Naive B cell (primary cell): ENCODE results near the gene PHTF1. TPM values are rescaled to one million over a fixed set of nuclear protein-coding genes. Genes with fewer than 3 reads are reported as not detected.
A peak's percentile ranks its signal among the peaks of the same experiment; 100 is the strongest.

ENCODE experiments used
- ATAC-seq, 2 donors: fragments of 150-1000 bp; cut with Tn5 transposase; 2 replicates each; pipeline ENCODE4 v1.10.0; 2021; ENCODE audit warnings: low read depth in 2 of 2, mild to moderate bottlenecking in 2 of 2, moderate library complexity in 2 of 2
- DNase-seq: peaks from one replicate; pipeline ENCODE4 v3.0.0; 2022
- H3K27ac Mint-ChIP-seq, 6 donors: one replicate each; pipeline ENCODE4 v1.8.0; 2020 to 2022; ENCODE audit warnings: mild to moderate bottlenecking in 6 of 6, mixed read lengths in 6 of 6, moderate library complexity in 5 of 6, inconsistent platforms in 2 of 6
- H3K27me3 Mint-ChIP-seq, 3 donors: one replicate each; pipeline ENCODE4 v1.8.0; 2021 to 2022; ENCODE audit warnings: mixed read lengths in 3 of 3, mild to moderate bottlenecking in 1 of 3
- H3K36me3 Mint-ChIP-seq, 2 donors: one replicate each; pipeline ENCODE4 v1.8.0; 2020 to 2022; ENCODE audit warnings: mixed read lengths in 2 of 2, inconsistent platforms in 1 of 2, mild to moderate bottlenecking in 1 of 2
- H3K4me1 Mint-ChIP-seq, 3 donors: one replicate each; pipeline ENCODE4 v1.8.0; 2020 to 2022; ENCODE audit warnings: mixed read lengths in 3 of 3, inconsistent platforms in 1 of 3, mild to moderate bottlenecking in 1 of 3, moderate library complexity in 1 of 3
- H3K4me3 Mint-ChIP-seq, 8 donors: one replicate each; pipeline ENCODE4 v1.8.0; 2020 to 2022; ENCODE audit warnings: mild to moderate bottlenecking in 8 of 8, mixed read lengths in 8 of 8, moderate library complexity in 8 of 8, inconsistent platforms in 2 of 8
- H3K9me3 Mint-ChIP-seq, 7 donors: one replicate each; pipeline ENCODE4 v1.8.0; 2020 to 2022; ENCODE audit warnings: mixed read lengths in 7 of 7, mild to moderate bottlenecking in 5 of 7, inconsistent platforms in 2 of 7, moderate library complexity in 1 of 7
- polyA plus RNA-seq, 6 donors: library from polyadenylated mRNA; unstranded; fragments of 300-500 nt; fragmentation: Illumina TruSeq; gene quantifications; one replicate each; pipeline ENCODE4 v1.2.3, GENCODE V29; 2021; ENCODE audit warnings: low read depth in 6 of 6

PHTF1 gene
- polyA plus RNA-seq, 6 donors from 2014 or later = 6.7 to 13.4 (median 9.6) TPM

DNA sequence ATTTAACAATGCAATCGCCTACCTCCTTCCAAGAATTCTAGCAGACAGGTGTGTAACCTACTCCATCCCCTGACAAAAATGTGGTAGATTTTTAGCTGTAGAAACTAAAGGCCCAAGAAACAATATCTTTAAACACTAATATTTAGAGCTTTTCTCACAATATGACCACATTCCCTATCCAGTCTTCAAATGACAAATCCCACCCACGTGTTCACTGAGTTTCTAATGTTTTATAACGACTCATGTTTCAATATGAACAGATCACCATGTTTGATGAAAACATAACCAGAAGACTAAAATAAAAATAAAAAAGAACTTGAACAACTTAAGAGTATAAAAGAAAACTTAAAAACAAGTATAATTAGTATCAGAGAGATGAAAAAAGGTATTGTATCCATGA is 28.4 kb upstream of the PHTF1 start:
- Mint-ChIP-seq H3K4me3 (no peak overlapping the region), H3K27me3 (no peaks in the 10 kb centered on the region), H3K4me1 (peaks cover 22 to 39% (median 23%) of the 10 kb centered on the region in 3 donors), H3K27ac (peak overlapping the region in 4 of 6 donors; percentile 34 to 58 (median 44)), H3K36me3 (no peaks in the 10 kb centered on the region), H3K9me3 (no peaks in the 10 kb centered on the region)
- DNase-seq (no peak), ATAC-seq (no peak)

DNA sequence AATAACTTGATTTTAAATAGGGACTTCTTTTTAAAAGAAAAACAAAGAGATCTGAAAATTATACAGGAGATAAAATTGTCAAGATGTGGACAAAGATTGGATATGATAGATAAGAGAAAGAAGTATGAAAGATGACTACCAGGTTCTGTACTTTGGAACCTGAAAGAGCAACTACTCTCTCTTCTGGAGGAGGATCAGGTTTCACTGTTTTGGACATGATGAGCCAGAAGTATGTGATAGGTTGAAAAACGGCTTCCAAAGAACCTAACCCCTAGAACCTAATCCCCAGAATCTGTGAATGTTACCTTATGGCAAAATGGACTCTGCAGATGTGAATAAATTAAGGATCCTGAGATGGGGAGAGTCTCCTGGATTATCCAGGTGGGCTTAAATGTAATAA is 26.8 kb upstream of the PHTF1 start:
- Mint-ChIP-seq H3K36me3 (no peaks in the 10 kb centered on the region), H3K4me1 (peaks cover 17 to 31% (median 19%) of the 10 kb centered on the region in 3 donors), H3K4me3 (no peak overlapping the region), H3K27ac (peak overlapping the region in 5 of 6 donors; percentile 13 to 76 (median 63)), H3K27me3 (no peaks in the 10 kb centered on the region), H3K9me3 (no peaks in the 10 kb centered on the region)
- ATAC-seq (no peak), DNase-seq (no peak)

GRCh38 chr1:113784104-113784779 is 25.0 kb upstream of the PHTF1 start:
- Mint-ChIP-seq H3K9me3 (no peaks in the 10 kb centered on the region), H3K27ac (peak overlapping the region in 5 of 6 donors; percentile 14 to 85 (median 74)), H3K27me3 (no peaks in the 10 kb centered on the region), H3K4me1 (peaks cover 14 to 24% (median 19%) of the 10 kb centered on the region in 3 donors), H3K36me3 (no peaks in the 10 kb centered on the region), H3K4me3 (peak overlapping the region in 4 of 8 donors; percentile 15 to 40 (median 40))
- ATAC-seq (no peak), DNase-seq (no peak)

DNA sequence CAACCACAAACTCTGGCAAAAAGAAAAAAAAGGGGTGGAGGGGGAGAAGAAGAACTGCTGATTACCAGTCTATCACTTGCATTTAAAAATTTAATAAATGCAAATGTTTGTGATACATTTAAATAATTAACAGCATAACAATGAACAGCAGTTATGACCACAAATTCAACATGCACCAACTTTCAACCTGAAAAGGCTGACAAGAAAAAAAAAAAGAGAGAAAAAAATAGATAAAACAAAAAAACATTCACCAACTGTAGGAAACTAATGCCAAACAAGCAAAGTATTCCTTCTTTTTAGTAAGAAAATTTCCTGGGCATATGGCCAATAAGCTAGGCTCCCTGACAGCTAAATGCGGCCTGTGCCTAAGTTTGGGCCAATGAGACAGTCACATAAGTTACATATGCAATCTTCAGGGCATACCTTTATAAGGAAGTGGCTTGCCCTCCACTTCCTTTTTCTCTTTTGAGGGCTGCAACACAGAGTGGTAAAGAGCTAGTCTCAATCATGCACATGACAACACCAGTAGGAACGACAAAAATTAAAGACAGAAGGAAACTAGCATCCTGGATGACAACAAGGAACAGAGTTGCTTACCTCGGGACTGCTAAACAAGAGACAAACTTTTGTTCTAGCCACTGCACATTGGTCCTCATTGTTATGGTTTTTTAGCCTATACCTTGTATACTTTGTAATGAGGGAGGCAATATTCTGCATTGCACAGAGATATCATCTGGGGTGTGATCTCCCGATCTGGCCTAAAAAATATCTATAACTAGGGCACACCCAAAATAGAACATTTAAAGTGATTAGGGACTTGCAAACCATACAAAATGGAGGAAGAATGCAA is 24.2 kb upstream of the PHTF1 start:
- Mint-ChIP-seq H3K9me3 (peaks cover 0 to 3% (median 0%) of the 10 kb centered on the region in 7 donors), H3K4me3 (peak overlapping the region in 5 of 8 donors; percentile 7 to 40 (median 39)), H3K36me3 (peaks cover 4 to 5% of the 10 kb centered on the region in 2 donors), H3K4me1 (peaks cover 19 to 32% (median 20%) of the 10 kb centered on the region in 3 donors), H3K27ac (peak overlapping the region; percentile 14 to 85 (median 52)), H3K27me3 (no peaks in the 10 kb centered on the region)
- ATAC-seq (peak; percentile 99 to 100), DNase-seq (peak; percentile 48)

- Mint-ChIP-seq H3K4me1 (peaks cover 19 to 26% (median 22%) of the 10 kb centered on the region in 3 donors), H3K9me3 (peaks cover 0 to 3% (median 0%) of the 10 kb centered on the region in 7 donors), H3K27ac (no peak overlapping the region), H3K27me3 (no peaks in the 10 kb centered on the region), H3K4me3 (no peak overlapping the region), H3K36me3 (peaks cover 5 to 8% of the 10 kb centered on the region in 2 donors)
- no peak for DNase-seq
- no peak for ATAC-seq
These were observed 23.1 kb upstream of the PHTF1 start for GRCh38 chr1:113782406-113782805.

GRCh38 chr1:113780374-113781146 is 21.3 kb upstream of the PHTF1 start:
- no peaks in the 10 kb centered on the region for H3K27me3 Mint-ChIP-seq
- H3K9me3 Mint-ChIP-seq = peaks cover 0 to 3% (median 0%) of the 10 kb centered on the region in 7 donors
- H3K4me3 Mint-ChIP-seq = no peak overlapping the region
- ATAC-seq = no peak
- no peak overlapping the region for H3K27ac Mint-ChIP-seq
- no peak for DNase-seq
- H3K4me1 Mint-ChIP-seq = peaks cover 17 to 26% (median 19%) of the 10 kb centered on the region in 3 donors
- H3K36me3 Mint-ChIP-seq = peaks cover 8 to 16% of the 10 kb centered on the region in 2 donors

DNA sequence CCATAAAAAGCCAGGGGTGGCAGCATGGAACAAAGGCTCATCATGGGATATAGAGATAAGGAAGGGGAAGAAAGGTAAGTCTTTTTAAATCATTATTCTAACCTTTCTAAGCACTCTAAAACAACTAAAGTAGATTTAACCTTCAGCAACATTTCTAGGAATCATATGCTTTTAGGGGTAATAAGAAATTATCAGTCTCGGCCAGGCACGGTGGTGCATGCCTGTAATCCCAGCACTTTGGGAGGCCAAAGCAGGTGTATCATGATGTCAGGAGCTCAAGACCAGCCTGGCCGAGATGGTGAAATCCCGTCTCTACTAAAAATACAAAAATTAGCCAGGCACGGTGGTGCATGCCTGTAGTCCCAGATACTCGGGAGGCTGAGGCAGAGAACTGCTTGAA is 20.3 kb upstream of the PHTF1 start:
- Mint-ChIP-seq H3K9me3 (peaks cover 0 to 3% (median 0%) of the 10 kb centered on the region in 7 donors), H3K27ac (no peak overlapping the region), H3K4me3 (no peak overlapping the region), H3K36me3 (peaks cover 8 to 16% of the 10 kb centered on the region in 2 donors), H3K4me1 (peaks cover 16 to 24% (median 18%) of the 10 kb centered on the region in 3 donors), H3K27me3 (no peaks in the 10 kb centered on the region)
- no peak for ATAC-seq
- DNase-seq = no peak

- no peak overlapping the region for H3K27ac Mint-ChIP-seq
- ATAC-seq = no peak
- no peak for DNase-seq
These were observed 18.3 kb upstream of the PHTF1 start for GRCh38 chr1:113777561-113777960.

GRCh38 chr1:113770031-113770430 is 10.7 kb upstream of the PHTF1 start:
- no peaks in the 10 kb centered on the region for H3K27me3 Mint-ChIP-seq
- H3K4me1 Mint-ChIP-seq = peaks cover 10 to 19% (median 15%) of the 10 kb centered on the region in 3 donors
- no peaks in the 10 kb centered on the region for H3K9me3 Mint-ChIP-seq
- H3K4me3 Mint-ChIP-seq = no peak overlapping the region
- ATAC-seq = no peak
- peaks cover 5 to 8% of the 10 kb centered on the region in 2 donors for H3K36me3 Mint-ChIP-seq
- no peak for DNase-seq
- peak overlapping the region in 2 of 6 donors; percentile 21 to 24 for H3K27ac Mint-ChIP-seq

More at GRCh38 chr1:113777561-113777960, 18.3 kb upstream of the PHTF1 start:
- H3K4me1 Mint-ChIP-seq = peaks cover 0 to 17% (median 8%) of the 10 kb centered on the region in 3 donors
- H3K9me3 Mint-ChIP-seq = peaks cover 0 to 3% (median 0%) of the 10 kb centered on the region in 7 donors
- no peak overlapping the region for H3K4me3 Mint-ChIP-seq
- H3K36me3 Mint-ChIP-seq = peaks cover 8 to 20% of the 10 kb centered on the region in 2 donors
- no peaks in the 10 kb centered on the region for H3K27me3 Mint-ChIP-seq

- no peak for DNase-seq
- Mint-ChIP-seq H3K27me3 (no peaks in the 10 kb centered on the region), H3K27ac (peak overlapping the region in 1 of 6 donors; percentile 21), H3K9me3 (no peaks in the 10 kb centered on the region), H3K4me3 (no peak overlapping the region), H3K4me1 (peaks cover 10 to 19% (median 15%) of the 10 kb centered on the region in 3 donors), H3K36me3 (peaks cover 5 to 8% of the 10 kb centered on the region in 2 donors)
- no peak for ATAC-seq
These were observed 10.3 kb upstream of the PHTF1 start for GRCh38 chr1:113769601-113769970.

DNA sequence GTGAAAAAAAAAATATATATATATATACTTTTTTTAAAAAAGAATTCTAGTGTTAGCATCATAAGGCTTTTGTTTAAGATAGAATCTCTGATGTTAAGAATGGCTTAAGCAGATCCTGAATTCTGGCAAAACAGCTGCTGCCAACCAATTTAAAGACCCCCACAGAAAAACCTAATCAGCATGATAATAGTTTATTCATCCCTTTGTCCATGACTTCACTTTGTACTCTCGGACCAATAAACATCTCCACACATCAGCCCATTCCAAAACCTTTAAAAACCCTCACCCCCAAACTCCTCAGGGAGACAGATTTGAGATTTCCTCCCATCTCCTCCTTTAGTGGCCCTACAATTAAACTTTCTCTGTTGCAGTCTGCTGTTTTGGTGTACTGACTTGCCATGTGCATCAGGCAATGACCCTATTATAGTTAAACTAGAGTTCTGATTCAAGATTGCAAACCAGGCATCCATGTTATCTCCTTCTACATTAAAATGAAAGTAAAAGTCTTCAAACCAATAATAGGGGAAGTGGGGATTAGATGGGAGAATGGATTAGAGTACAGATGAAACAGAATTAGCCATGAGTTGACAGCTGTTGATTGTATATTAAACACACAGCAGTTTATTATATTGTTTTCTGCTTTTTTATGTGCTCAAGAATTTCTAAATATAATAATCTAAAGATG is 9.8 kb upstream of the PHTF1 start:
- no peaks in the 10 kb centered on the region for H3K9me3 Mint-ChIP-seq
- peak overlapping the region in 1 of 8 donors; percentile 24 for H3K4me3 Mint-ChIP-seq
- H3K27ac Mint-ChIP-seq = peak overlapping the region in 3 of 6 donors; percentile 73 to 93 (median 82)
- ATAC-seq = peak in 1 of 2 donors; percentile 33
- no peaks in the 10 kb centered on the region for H3K27me3 Mint-ChIP-seq
- no peak for DNase-seq
- H3K4me1 Mint-ChIP-seq = peaks cover 10 to 21% (median 15%) of the 10 kb centered on the region in 3 donors
- H3K36me3 Mint-ChIP-seq = peaks cover 5 to 8% of the 10 kb centered on the region in 2 donors

- H3K27me3 Mint-ChIP-seq = no peaks in the 10 kb centered on the region
These were observed 6.3 kb upstream of the PHTF1 start for GRCh38 chr1:113765306-113766230.

More at GRCh38 chr1:113765306-113766230, 6.3 kb upstream of the PHTF1 start:
- Mint-ChIP-seq H3K4me1 (peaks cover 10 to 19% (median 14%) of the 10 kb centered on the region in 3 donors), H3K36me3 (peaks cover 0 to 8% of the 10 kb centered on the region in 2 donors), H3K9me3 (no peaks in the 10 kb centered on the region), H3K27ac (no peak overlapping the region), H3K4me3 (no peak overlapping the region)
- ATAC-seq (no peak), DNase-seq (no peak)
